A673 (cell line): ENCODE results near the gene LTBP4. TPM values are rescaled to one million over a fixed set of nuclear protein-coding genes. Genes with fewer than 3 reads are reported as not detected.
"Not testable (repeated sequence)": the region's sequence is repeated elsewhere in the genome, so short reads cannot be mapped to it uniquely, and the experiment has no call there.

Experiments
- BruUV-seq: library from RNA; stranded (reverse); fragments of 400-500 nt; replicated peaks from 2 replicates; lab custom pipeline; 2021; lab: Mats Ljungman, UMichigan
- CTCF ChIA-PET: fragments of 300-600 bp; sonication (Branson Sonifier 250); formaldehyde crosslinking; loops from one replicate; lab custom pipeline; 2022; ENCODE audit warnings: antibody characterized with exemption; lab: Charles Lee
- POLR2A ChIA-PET: fragments of 300-600 bp; sonication (Branson Sonifier 250); formaldehyde crosslinking; loops from one replicate; lab custom pipeline; 2022; ENCODE audit warnings: antibody characterized with exemption; ENCODE audit not compliant: low non-redundant PET; lab: Charles Lee
- DNase-seq: peaks from one replicate; pipeline ENCODE4 v3.0.0-alpha.2; 2015; ENCODE audit warnings: low spot score
- H3K27ac ChIP-seq: fragments of 200-600 bp; sonication (generic); 2 replicates; pipeline ENCODE4 v1.5.1; 2016; ENCODE audit warnings: mixed run types, low read depth, mild to moderate bottlenecking, mixed read lengths, antibody characterized with exemption, low read length; ENCODE audit not compliant: poor library complexity, severe bottlenecking
- H3K27me3 ChIP-seq: fragments of 200-600 bp; sonication (generic); replicated peaks from 2 replicates; pipeline ENCODE4 v1.6.1; 2017; ENCODE audit warnings: mixed run types, low read depth, mild to moderate bottlenecking, mixed read lengths, antibody characterized with exemption, low read length; ENCODE audit not compliant: insufficient read depth, poor library complexity
- H3K36me3 ChIP-seq: fragments of 200-600 bp; sonication (generic); 2 replicates; pipeline ENCODE4 v1.6.1; 2016; ENCODE audit warnings: mixed run types, mild to moderate bottlenecking, mixed read lengths, antibody characterized with exemption, low read length; ENCODE audit not compliant: insufficient read depth, poor library complexity, severe bottlenecking
- H3K4me1 ChIP-seq: fragments of 200-600 bp; sonication (generic); 2 replicates; pipeline ENCODE4 v1.6.1; 2017; ENCODE audit warnings: mixed run types, mild to moderate bottlenecking, mixed read lengths, antibody characterized with exemption, low read length; ENCODE audit not compliant: insufficient read depth, poor library complexity, severe bottlenecking
- H3K4me3 ChIP-seq: fragments of 200-600 bp; sonication (generic); 2 replicates; pipeline ENCODE4 v1.5.1; 2016; ENCODE audit warnings: low read depth, mixed run types, mild to moderate bottlenecking, mixed read lengths, low read length; ENCODE audit not compliant: poor library complexity, severe bottlenecking
- H3K9me3 ChIP-seq: fragments of 200-600 bp; sonication (generic); 2 replicates; pipeline ENCODE4 v1.6.1; 2016; ENCODE audit warnings: mixed run types, low read depth, mild to moderate bottlenecking, mixed read lengths, antibody characterized with exemption, low read length; ENCODE audit not compliant: poor library complexity, severe bottlenecking
- EZH2 ChIP-seq: fragments of 200-600 bp; sonication (generic); IDR thresholded peaks from 2 replicates; pipeline ENCODE4 v1.6.1; 2017; ENCODE audit warnings: borderline replicate concordance, low read depth, mild to moderate bottlenecking, mixed read lengths, antibody characterized with exemption, low read length; ENCODE audit not compliant: poor library complexity, severe bottlenecking
- intact Hi-C: fragments of 100-400 bp; cut with micrococcal nuclease; formaldehyde crosslinking; loops from one replicate; pipeline ENCODE4 v1.10.0; 2022; ENCODE audit not compliant: unreplicated experiment
- total RNA-seq: library from RNA; stranded (reverse); gene quantifications from 2 replicates; pipeline ENCODE4 v1.2.3, GENCODE V29; 2021
- TF ChIP-seq, protein P1 (sequence below): fragments of 300-800, 200-600 bp; sonication (generic); conservative IDR thresholded peaks from 2 replicates; pipeline ENCODE4 v1.5.1; 2017; ENCODE audit warnings: low read depth, mild to moderate bottlenecking, antibody characterized with exemption, low read length, moderate library complexity, mixed read lengths

The LTBP4 gene
- total RNA-seq, 1 experiment from 2014 or later: 139 TPM

GRCh38 chr19:40646743-40647254 is 45.6 kb downstream of the LTBP4 start:
- TF ChIP-seq EZH2: no peak
- TF ChIP-seq, protein P1, sequence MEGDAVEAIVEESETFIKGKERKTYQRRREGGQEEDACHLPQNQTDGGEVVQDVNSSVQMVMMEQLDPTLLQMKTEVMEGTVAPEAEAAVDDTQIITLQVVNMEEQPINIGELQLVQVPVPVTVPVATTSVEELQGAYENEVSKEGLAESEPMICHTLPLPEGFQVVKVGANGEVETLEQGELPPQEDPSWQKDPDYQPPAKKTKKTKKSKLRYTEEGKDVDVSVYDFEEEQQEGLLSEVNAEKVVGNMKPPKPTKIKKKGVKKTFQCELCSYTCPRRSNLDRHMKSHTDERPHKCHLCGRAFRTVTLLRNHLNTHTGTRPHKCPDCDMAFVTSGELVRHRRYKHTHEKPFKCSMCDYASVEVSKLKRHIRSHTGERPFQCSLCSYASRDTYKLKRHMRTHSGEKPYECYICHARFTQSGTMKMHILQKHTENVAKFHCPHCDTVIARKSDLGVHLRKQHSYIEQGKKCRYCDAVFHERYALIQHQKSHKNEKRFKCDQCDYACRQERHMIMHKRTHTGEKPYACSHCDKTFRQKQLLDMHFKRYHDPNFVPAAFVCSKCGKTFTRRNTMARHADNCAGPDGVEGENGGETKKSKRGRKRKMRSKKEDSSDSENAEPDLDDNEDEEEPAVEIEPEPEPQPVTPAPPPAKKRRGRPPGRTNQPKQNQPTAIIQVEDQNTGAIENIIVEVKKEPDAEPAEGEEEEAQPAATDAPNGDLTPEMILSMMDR: no peak
- intact Hi-C loops: no loop called here
- CTCF ChIA-PET: interaction anchor here (1.2 to 1.5 kb wide), 2 partner anchors 12 to 160 kb away, joined by 3 to 14 read pairs; no protein-coding TSS in a partner anchor
- Histone ChIP-seq H3K27me3 (no peaks in the 10 kb centered on the region), H3K4me3 (no peak overlapping the region), H3K9me3 (no peaks in the 10 kb centered on the region), H3K27ac (no peak overlapping the region), H3K36me3 (no peaks in the 10 kb centered on the region), H3K4me1 (peaks cover 8% of the 10 kb centered on the region)
- POLR2A ChIA-PET: no interaction called here
- BruUV-seq: no TSS peak
- no peak for DNase-seq

GRCh38 chr19:40649903-40650675 is 48.9 kb downstream of the LTBP4 start:
- H3K4me3 ChIP-seq, CTCF ChIA-PET, H3K36me3 ChIP-seq, H3K9me3 ChIP-seq, H3K27me3 ChIP-seq, BruUV-seq, intact Hi-C loops, DNase-seq, H3K27ac ChIP-seq, POLR2A ChIA-PET, H3K4me1 ChIP-seq: not testable (repeated sequence)

- no peaks in the 10 kb centered on the region for H3K27me3 ChIP-seq
- peaks cover 4% of the 10 kb centered on the region for H3K4me1 ChIP-seq
- intact Hi-C loops: no loop called here
- no peaks in the 10 kb centered on the region for H3K36me3 ChIP-seq
- POLR2A ChIA-PET: no interaction called here
- no peak for DNase-seq
- BruUV-seq: no TSS peak
- H3K4me3 ChIP-seq: no peak overlapping the region
- CTCF ChIA-PET: no interaction called here
- H3K9me3 ChIP-seq: no peaks in the 10 kb centered on the region
- TF ChIP-seq, protein P1: no peak
- no peak for TF ChIP-seq EZH2
- no peak overlapping the region for H3K27ac ChIP-seq
Measured at GRCh38 chr19:40650749-40651305, 49.7 kb downstream of the LTBP4 start.

DNA sequence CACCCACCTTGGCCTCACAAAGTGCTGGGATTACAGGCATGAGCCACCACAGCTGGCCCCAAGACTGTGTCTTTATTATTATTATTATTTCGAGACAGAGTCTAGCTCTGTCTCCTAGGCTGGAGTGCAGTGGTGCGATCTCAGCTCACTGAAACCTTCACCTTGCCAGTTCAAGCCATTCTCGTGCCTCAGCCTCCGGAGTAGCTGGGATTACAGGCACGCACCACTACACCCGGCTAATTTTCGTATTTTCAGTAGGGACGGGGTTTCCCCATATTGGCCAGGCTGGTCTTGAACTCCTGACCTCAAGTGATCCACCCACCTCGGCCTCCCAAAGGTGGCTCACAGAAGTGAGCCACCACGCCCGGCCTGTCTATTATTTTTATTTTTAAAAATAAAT is 51.1 kb downstream of the LTBP4 start:
- CTCF ChIA-PET, intact Hi-C loops, H3K36me3 ChIP-seq, H3K27ac ChIP-seq, H3K4me3 ChIP-seq, DNase-seq, POLR2A ChIA-PET, BruUV-seq, H3K27me3 ChIP-seq, H3K9me3 ChIP-seq, H3K4me1 ChIP-seq: not testable (repeated sequence)

DNA sequence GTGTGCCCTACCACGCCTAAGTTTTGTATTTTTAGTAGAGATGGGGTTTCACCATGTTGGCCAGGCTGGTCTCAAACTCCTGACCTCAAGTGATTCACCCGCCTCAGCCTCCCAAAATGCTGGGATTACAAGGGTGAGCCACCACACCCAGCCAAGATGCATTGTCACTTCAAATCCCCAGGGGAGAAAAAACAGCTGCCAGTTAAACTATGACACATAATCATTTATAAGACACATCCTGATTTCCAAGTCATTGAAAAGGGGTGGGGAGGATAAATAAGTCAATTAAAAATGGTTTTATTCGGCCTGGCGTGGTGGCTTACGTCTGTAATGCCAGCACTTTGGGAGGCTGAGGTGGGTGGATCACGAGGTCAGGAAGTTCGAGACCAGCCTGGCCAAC is 54.5 kb downstream of the LTBP4 start:
- H3K9me3 ChIP-seq, intact Hi-C loops, H3K27me3 ChIP-seq, H3K27ac ChIP-seq, CTCF ChIA-PET, H3K4me1 ChIP-seq, H3K4me3 ChIP-seq, H3K36me3 ChIP-seq, POLR2A ChIA-PET, BruUV-seq: not testable (repeated sequence)
- peak; percentile 30 for DNase-seq
